Measurements from ENCODE around the gene SKIDA1. TPM values are rescaled to one million over a fixed set of nuclear protein-coding genes. Genes with fewer than 3 reads are reported as not detected.

SKIDA1 gene
- total and polyA plus RNA-seq, 3 experiments from 2014 or later = 0.20 to 0.35 (median 0.24) TPM

DNA sequence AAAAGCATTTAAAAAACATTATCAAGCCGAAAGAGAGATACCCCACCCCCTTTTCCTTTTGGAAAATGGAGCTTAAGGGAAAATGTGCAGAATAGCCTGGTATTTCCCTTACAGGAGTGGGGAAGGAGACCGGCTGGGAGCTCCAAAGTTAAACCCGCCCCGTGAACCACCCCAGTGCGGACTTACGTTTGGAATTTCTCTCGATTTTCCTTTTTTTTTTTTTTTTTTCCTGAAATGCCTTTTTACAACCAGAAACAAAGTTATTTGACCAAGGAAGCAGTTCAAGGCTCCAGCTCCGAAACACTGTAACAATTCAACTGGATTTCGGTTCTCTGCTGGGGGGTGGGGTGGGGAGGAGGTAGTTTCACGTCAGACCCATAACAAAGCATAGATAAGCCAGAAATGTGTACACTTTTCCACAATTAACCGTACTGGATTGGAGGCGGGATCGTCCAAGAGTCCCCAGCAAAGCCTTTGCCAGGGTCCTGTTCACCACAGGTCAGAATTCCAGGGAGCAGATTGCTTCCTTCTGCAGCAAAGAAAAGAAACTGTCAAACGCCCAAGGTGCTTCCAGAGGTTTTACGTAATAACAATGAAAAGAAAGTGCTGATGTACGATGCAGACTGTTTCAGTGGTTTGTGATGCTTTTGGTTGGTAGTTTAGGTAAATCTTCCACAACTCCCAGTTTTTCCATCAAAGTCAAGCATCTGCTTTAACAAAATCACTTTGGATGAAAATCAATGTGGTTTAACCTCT lies 6.7 kb downstream of the SKIDA1 start:
- Histone ChIP-seq H3K27me3 (ENCODE audit: insufficient read depth, low read length, poor library complexity, severe bottlenecking) (peaks cover 61% of the 10 kb centered on the region), H3K4me3 (ENCODE audit: low read length) (no peak overlapping the region), H3K4me1 (ENCODE audit: insufficient read depth, low read length) (peaks cover 37% of the 10 kb centered on the region), H3K27ac (ENCODE audit: low read depth, low read length) (no peak overlapping the region), H3K9me3 (ENCODE audit: low read length) (no peaks in the 10 kb centered on the region), H3K36me3 (ENCODE audit: insufficient read depth, low read length) (no peaks in the 10 kb centered on the region)
- DNase-seq = peak in 1 of 5 donors; percentile 21
- H3K27ac Mint-ChIP-seq = peak overlapping the region in 2 of 8 donors; percentile 34 to 55
- H3K27me3 Mint-ChIP-seq = peaks cover 70 to 83% of the 10 kb centered on the region in 2 donors
- POLR2A ChIA-PET = interaction anchor here (0.9 to 1.3 kb wide), 3 partner anchors 8 to 22 kb away, joined by 3 to 5 read pairs (median 4); no protein-coding TSS in a partner anchor
- no peaks in the 10 kb centered on the region for H3K36me3 Mint-ChIP-seq
- peaks cover 0 to 7% (median 2%) of the 10 kb centered on the region in 5 donors for H3K9me3 Mint-ChIP-seq
- CTCF ChIA-PET = interaction anchor here (1.0 to 1.5 kb wide), 3 partner anchors 8 to 820 kb away, joined by 3 to 10 read pairs (median 4); no protein-coding TSS in a partner anchor
- H3K4me3 Mint-ChIP-seq = peak overlapping the region; percentile 36 to 86 (median 80)
- peaks cover 33 to 41% (median 36%) of the 10 kb centered on the region in 3 donors for H3K4me1 Mint-ChIP-seq

DNA sequence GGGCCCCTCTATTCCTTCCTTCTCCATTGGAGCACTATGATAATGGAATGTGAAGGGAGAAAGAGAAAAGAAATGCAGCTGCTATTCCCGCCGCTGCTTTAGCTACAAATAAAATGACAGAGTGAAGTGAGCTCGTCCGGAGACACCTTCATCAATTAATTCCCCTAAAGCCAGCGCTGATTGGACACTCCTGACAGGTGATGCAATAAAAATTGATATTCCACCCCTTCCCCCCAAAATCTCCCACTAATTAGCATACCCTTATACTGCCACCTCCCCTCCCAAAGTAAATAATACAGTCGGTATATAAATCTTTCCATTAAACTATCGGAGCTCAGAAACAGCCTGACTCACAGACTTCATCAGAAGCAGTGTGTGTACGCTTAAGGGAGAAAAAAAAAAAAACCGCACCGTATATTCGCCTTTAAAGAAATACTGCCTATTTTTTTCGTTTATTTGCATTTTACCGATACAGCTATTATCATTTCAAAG lies 7.3 kb downstream of the SKIDA1 start:
- Histone ChIP-seq H3K9me3 (ENCODE audit: low read length) (no peaks in the 10 kb centered on the region), H3K4me1 (ENCODE audit: insufficient read depth, low read length) (peaks cover 37% of the 10 kb centered on the region), H3K27ac (ENCODE audit: low read depth, low read length) (no peak overlapping the region), H3K36me3 (ENCODE audit: insufficient read depth, low read length) (no peaks in the 10 kb centered on the region), H3K4me3 (ENCODE audit: low read length) (no peak overlapping the region), H3K27me3 (ENCODE audit: insufficient read depth, low read length, poor library complexity, severe bottlenecking) (peaks cover 65% of the 10 kb centered on the region)
- no peaks in the 10 kb centered on the region for H3K36me3 Mint-ChIP-seq
- peak overlapping the region; percentile 78 to 86 (median 81) for H3K4me3 Mint-ChIP-seq
- H3K4me1 Mint-ChIP-seq = peaks cover 33 to 41% (median 36%) of the 10 kb centered on the region in 3 donors
- peaks cover 74 to 86% of the 10 kb centered on the region in 2 donors for H3K27me3 Mint-ChIP-seq
- POLR2A ChIA-PET = interaction anchor here (0.9 to 1.3 kb wide), 3 partner anchors 9 to 22 kb away, joined by 3 to 5 read pairs (median 4); no protein-coding TSS in a partner anchor
- peaks cover 0 to 7% (median 2%) of the 10 kb centered on the region in 5 donors for H3K9me3 Mint-ChIP-seq
- no peak for DNase-seq
- CTCF ChIA-PET = interaction anchor here (1.0 to 1.5 kb wide), 3 partner anchors 9 to 821 kb away, joined by 3 to 10 read pairs (median 4); no protein-coding TSS in a partner anchor
- H3K27ac Mint-ChIP-seq = peak overlapping the region in 4 of 8 donors; percentile 13 to 83 (median 48)

DNA sequence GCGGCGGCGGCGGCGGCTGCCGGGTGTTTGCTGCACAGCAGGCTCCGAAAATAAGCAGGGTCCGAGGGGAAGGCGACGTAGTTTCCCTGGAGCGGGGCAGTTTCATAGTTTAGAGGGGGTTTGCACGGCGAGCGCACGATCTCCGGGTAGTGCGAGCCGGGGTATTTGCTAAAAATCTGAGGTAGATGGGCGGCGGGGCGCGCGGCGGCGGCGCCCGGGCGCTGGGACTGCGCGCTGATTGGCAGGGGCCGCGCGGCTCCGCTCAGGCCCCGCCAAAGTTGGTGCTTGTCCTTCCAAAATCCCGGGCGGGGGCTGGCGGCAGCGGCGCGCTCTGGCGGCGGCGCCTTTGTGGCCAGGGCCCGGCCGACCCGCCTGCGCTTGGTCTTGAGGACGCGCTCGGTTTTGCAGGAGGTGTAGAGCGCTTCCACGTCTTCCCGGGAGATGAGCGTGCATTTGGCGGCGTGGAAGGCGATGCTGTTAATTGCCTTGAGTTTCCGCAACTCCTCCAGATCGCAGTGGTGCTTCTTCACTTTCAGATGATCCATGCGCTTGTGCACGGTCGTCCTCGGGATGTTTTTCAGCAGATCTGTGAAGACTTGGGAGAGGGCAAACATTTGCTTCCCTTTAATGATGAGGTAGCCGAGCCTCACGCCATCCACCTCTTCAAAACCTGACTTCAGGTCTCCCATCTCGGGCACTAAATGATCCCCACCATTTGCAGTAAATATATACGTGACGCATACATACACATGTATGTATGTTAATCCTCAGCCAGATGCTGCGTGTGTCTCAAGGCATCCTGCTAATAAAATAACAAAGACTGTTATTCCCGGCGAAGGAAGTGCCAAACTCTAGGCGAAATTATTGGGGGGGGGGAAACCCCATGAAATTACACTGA lies 8.1 kb downstream of the SKIDA1 start:
- no peaks in the 10 kb centered on the region for H3K36me3 ChIP-seq (ENCODE audit: insufficient read depth, low read length)
- Mint-ChIP-seq H3K27me3 (peaks cover 79 to 86% of the 10 kb centered on the region in 2 donors), H3K36me3 (no peaks in the 10 kb centered on the region), H3K27ac (peak overlapping the region in 4 of 8 donors; percentile 8 to 55 (median 37)), H3K4me3 (peak overlapping the region; percentile 78 to 89 (median 81)), H3K4me1 (peaks cover 33 to 41% (median 36%) of the 10 kb centered on the region in 3 donors), H3K9me3 (peaks cover 0 to 7% (median 2%) of the 10 kb centered on the region in 5 donors)
- CTCF ChIA-PET = interaction anchor here (1.2 to 3.1 kb wide), 3 partner anchors 21 to 822 kb away, joined by 3 to 16 read pairs (median 10); no protein-coding TSS in a partner anchor
- no peaks in the 10 kb centered on the region for H3K9me3 ChIP-seq (ENCODE audit: low read length)
- H3K27ac ChIP-seq (ENCODE audit: low read depth, low read length) = no peak overlapping the region
- peak overlapping the region; percentile 56 for H3K4me3 ChIP-seq (ENCODE audit: low read length)
- peaks cover 73% of the 10 kb centered on the region for H3K27me3 ChIP-seq (ENCODE audit: insufficient read depth, low read length, poor library complexity, severe bottlenecking)
- peak in 1 of 5 donors; percentile 35 for DNase-seq
- peaks cover 37% of the 10 kb centered on the region for H3K4me1 ChIP-seq (ENCODE audit: insufficient read depth, low read length)
- POLR2A ChIA-PET = interaction anchor here (1.0 to 1.4 kb wide), 3 partner anchors 8 to 21 kb away, joined by 3 to 4 read pairs (median 4); partner anchors contain the start of gene SKIDA1

- Mint-ChIP-seq H3K4me3 (peak overlapping the region; percentile 44 to 89 (median 76)), H3K27me3 (peaks cover 80 to 88% of the 10 kb centered on the region in 2 donors), H3K27ac (peak overlapping the region in 2 of 8 donors; percentile 37 to 47), H3K9me3 (peaks cover 0 to 7% (median 2%) of the 10 kb centered on the region in 5 donors), H3K36me3 (no peaks in the 10 kb centered on the region), H3K4me1 (peaks cover 33 to 41% (median 36%) of the 10 kb centered on the region in 3 donors)
- no peak overlapping the region for H3K27ac ChIP-seq (ENCODE audit: low read depth, low read length)
- ChIA-PET POLR2A (interaction anchor here (1.1 to 1.4 kb wide), 2 partner anchors 9 to 11 kb away, joined by 3 to 4 read pairs; partner anchors contain the start of gene SKIDA1), CTCF (interaction anchor here (3.1 kb wide), 1 partner anchor 20 kb away, joined by 16 read pairs; no protein-coding TSS in a partner anchor)
- peaks cover 81% of the 10 kb centered on the region for H3K27me3 ChIP-seq (ENCODE audit: insufficient read depth, low read length, poor library complexity, severe bottlenecking)
- peaks cover 37% of the 10 kb centered on the region for H3K4me1 ChIP-seq (ENCODE audit: insufficient read depth, low read length)
- no peaks in the 10 kb centered on the region for H3K36me3 ChIP-seq (ENCODE audit: insufficient read depth, low read length)
- peak overlapping the region; percentile 51 for H3K4me3 ChIP-seq (ENCODE audit: low read length)
- H3K9me3 ChIP-seq (ENCODE audit: low read length) = no peaks in the 10 kb centered on the region
- DNase-seq = peak in 4 of 5 donors; percentile 17 to 69 (median 39)
Observed at GRCh38 chr10:21516242-21517131, 9.0 kb downstream of the SKIDA1 start.

DNA sequence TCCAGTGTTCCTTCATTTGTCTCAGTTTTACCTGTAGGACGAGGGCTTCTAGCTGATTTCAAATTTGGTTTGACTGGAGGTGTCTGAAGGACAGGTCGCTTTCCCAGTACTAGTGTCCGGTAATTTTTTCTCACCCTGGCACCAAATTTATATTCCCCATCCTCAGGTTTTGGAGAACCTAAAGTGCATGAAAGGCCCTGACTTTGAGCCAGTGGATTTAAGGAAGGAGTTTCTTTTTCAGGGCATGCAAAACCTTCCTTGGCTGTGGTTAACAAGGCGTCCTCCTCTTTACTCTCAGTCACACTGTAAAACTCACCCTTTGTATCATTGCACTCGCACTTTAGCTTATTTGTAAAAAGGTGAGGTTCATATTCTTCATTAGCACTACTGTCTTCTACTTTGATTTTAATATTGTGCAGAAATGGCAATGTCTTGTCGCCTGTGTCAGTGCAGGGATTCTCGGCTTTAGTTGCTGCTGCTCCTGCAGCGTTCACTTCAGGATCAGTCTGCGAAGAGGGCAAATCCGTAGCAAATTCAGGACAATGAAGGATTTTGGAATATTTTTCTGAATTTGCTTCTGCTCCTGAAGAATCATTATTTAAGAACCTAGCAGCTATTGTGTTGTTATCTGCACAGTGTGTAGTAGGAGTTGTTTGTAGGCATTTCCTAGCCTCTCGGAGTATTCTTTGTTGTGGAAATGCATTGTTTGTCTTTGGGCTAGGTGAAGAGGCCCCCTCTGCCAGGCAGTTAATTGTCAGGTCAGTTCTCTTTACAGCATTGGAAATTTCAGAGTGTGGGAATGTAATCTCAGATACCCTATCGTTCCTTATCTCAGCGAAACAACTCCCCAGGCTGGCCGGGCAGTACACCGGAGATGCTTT lies 9.9 kb downstream of the SKIDA1 start:
- ChIA-PET POLR2A (interaction anchor here (1.1 to 1.4 kb wide), 2 partner anchors 10 to 11 kb away, joined by 3 to 4 read pairs; partner anchors contain the start of gene SKIDA1), CTCF (interaction anchor here (3.1 kb wide), 1 partner anchor 19 kb away, joined by 16 read pairs; no protein-coding TSS in a partner anchor)
- no peak overlapping the region for H3K27ac ChIP-seq (ENCODE audit: low read depth, low read length)
- no peak for DNase-seq
- no peaks in the 10 kb centered on the region for H3K36me3 ChIP-seq (ENCODE audit: insufficient read depth, low read length)
- H3K27me3 ChIP-seq (ENCODE audit: insufficient read depth, low read length, poor library complexity, severe bottlenecking) = peaks cover 78% of the 10 kb centered on the region
- peaks cover 37% of the 10 kb centered on the region for H3K4me1 ChIP-seq (ENCODE audit: insufficient read depth, low read length)
- no peaks in the 10 kb centered on the region for H3K9me3 ChIP-seq (ENCODE audit: low read length)
- Mint-ChIP-seq H3K27me3 (peaks cover 76 to 88% of the 10 kb centered on the region in 2 donors), H3K4me3 (peak overlapping the region; percentile 44 to 89 (median 64)), H3K27ac (peak overlapping the region in 2 of 8 donors; percentile 37 to 47), H3K9me3 (peaks cover 0 to 6% (median 2%) of the 10 kb centered on the region in 5 donors), H3K4me1 (peaks cover 32 to 40% (median 33%) of the 10 kb centered on the region in 3 donors), H3K36me3 (no peaks in the 10 kb centered on the region)
- peak overlapping the region; percentile 51 for H3K4me3 ChIP-seq (ENCODE audit: low read length)

DNA sequence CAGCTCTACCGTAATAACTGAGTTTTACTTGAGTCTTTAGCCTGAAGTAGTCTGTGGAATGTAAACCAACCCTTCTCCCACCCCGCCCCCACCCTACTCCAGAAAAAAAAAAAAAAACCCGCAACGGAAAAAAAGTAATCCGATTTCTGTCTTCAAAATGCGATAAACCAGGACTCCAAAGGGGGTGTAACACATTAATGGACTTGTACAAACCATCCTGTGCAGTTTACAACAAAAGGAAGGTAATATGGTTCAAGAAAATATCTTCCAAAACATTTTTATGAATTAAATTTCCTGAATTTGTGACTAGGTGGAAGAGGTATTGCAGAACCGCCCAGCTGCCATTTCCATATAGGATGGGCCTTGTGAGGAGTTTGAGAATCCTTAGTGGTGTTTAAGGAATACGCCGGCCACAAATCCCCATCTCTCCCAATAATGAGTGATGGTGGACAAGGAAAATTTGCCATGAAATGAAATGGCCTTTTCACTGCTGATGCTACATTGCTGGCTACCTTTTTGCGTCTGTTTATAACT lies 10.6 kb downstream of the SKIDA1 start:
- peaks cover 70 to 84% of the 10 kb centered on the region in 2 donors for H3K27me3 Mint-ChIP-seq
- no peak for DNase-seq
- ChIA-PET POLR2A (no interaction called here), CTCF (interaction anchor here (3.1 kb wide), 1 partner anchor 18 kb away, joined by 16 read pairs; no protein-coding TSS in a partner anchor)
- Histone ChIP-seq H3K36me3 (ENCODE audit: insufficient read depth, low read length) (no peaks in the 10 kb centered on the region), H3K4me1 (ENCODE audit: insufficient read depth, low read length) (peaks cover 35% of the 10 kb centered on the region), H3K27me3 (ENCODE audit: insufficient read depth, low read length, poor library complexity, severe bottlenecking) (peaks cover 73% of the 10 kb centered on the region), H3K9me3 (ENCODE audit: low read length) (no peaks in the 10 kb centered on the region), H3K4me3 (ENCODE audit: low read length) (no peak overlapping the region), H3K27ac (ENCODE audit: low read depth, low read length) (no peak overlapping the region)
- peaks cover 25 to 33% (median 28%) of the 10 kb centered on the region in 3 donors for H3K4me1 Mint-ChIP-seq
- H3K27ac Mint-ChIP-seq = no peak overlapping the region
- H3K9me3 Mint-ChIP-seq = peaks cover 0 to 2% (median under 1%) of the 10 kb centered on the region in 5 donors
- H3K4me3 Mint-ChIP-seq = peak overlapping the region in 1 of 7 donors; percentile 53
- H3K36me3 Mint-ChIP-seq = no peaks in the 10 kb centered on the region
